HFF-Myc (cell line): ENCODE results near the gene APOC4.

Source experiments
- DNase-seq: peaks from one replicate; pipeline ENCODE4 v3.0.0-alpha.2; 2011; ENCODE audit warnings: low read depth; ENCODE audit errors: extremely low read depth
- H3K4me3 ChIP-seq: replicated peaks from 2 replicates; pipeline ENCODE4 v1.5.1; 2011; ENCODE audit warnings: low read depth, mild to moderate bottlenecking, control low read depth, low read length
- CTCF ChIP-seq: IDR thresholded peaks from 2 replicates; pipeline ENCODE4 v1.5.1; 2012; ENCODE audit warnings: mild to moderate bottlenecking, low read depth, low read length, control low read depth; ENCODE audit errors: missing control alignments

Gene APOC4

GRCh38 chr19:44974857-44975256, 32.8 kb downstream of the APOC4 start:
- DNase-seq = no peak
- H3K4me3 ChIP-seq = no peak overlapping the region
- TF ChIP-seq CTCF = no peak

GRCh38 chr19:44975444-44975843, 33.4 kb downstream of the APOC4 start:
- DNase-seq = no peak
- H3K4me3 ChIP-seq = no peak overlapping the region
- TF ChIP-seq CTCF = no peak

- no peak overlapping the region for H3K4me3 ChIP-seq
- no peak for TF ChIP-seq CTCF
- no peak for DNase-seq
These were observed 42.0 kb downstream of the APOC4 start for GRCh38 chr19:44984005-44984404.

- no peak for DNase-seq
- no peak overlapping the region for H3K4me3 ChIP-seq
- no peak for TF ChIP-seq CTCF
These were observed 43.4 kb downstream of the APOC4 start for GRCh38 chr19:44985445-44985844.

GRCh38 chr19:44986389-44986788, 44.4 kb downstream of the APOC4 start:
- TF ChIP-seq CTCF = no peak
- no peak overlapping the region for H3K4me3 ChIP-seq
- no peak for DNase-seq

GRCh38 chr19:44987148-44987675, 45.2 kb downstream of the APOC4 start:
- no peak overlapping the region for H3K4me3 ChIP-seq
- TF ChIP-seq CTCF = no peak
- DNase-seq = no peak

GRCh38 chr19:44988273-44988672, 46.2 kb downstream of the APOC4 start:
- no peak overlapping the region for H3K4me3 ChIP-seq
- TF ChIP-seq CTCF = no peak
- DNase-seq = no peak
